Right hindlimb (tissue), 1 donor: ENCODE data around the gene MYADM.
A peak's percentile ranks its signal among the peaks of the same experiment; 100 is the strongest.
"Not testable (repeated sequence)": the region's sequence is repeated elsewhere in the genome, so short reads cannot be mapped to it uniquely, and the experiment has no call there.

ENCODE experiments used
- DNase-seq: peaks from one replicate; pipeline ENCODE4 v3.0.0-alpha.2; 2018

MYADM gene

DNA sequence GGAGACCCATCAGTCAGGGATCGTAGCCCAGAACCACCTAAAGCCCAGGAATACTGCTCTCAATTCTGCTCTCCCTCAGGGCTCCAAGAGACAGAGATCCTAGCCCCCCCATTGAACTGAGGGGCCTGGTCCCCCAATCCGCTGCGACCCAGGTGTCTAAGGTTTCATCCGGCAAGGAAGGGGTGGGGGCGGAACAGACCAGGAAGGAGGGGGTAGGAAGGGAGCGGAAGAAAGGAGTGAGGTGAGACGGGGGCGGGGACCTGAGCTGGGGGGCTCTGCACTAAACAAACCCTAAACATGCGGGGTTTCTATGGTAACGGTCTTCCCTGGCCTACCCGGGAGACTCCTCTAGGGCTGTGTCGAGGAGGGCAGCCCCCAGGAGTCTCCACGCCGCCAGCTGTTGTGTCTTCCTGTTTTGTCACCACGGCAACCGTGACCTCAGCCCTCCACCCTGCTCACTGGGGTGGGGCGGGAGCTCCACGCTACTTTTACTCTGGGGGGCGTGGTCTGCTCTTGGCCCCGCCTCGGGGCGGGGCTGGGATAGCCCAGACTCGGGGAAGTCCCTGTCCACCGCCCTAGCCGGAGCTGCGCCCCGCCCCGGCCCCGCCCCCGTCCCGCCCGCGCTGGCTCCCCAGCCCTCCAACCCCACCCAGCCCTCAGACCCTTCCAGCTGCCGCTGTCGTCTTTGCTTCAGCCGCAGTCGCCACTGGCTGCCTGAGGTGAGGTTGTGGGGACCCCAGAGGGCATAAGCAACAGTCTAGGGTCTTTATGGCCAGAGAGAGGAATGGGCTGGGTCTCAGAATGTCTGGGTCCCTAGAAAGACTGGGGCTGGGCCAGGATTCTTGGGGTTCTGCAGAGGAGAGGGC lies at the start of gene MYADM:
Gene MYADM (plus strand): TSS at position 659 of the 866 bp plus-strand sequence. CDS start 5,647 bp downstream, outside the sequence.
- DNase-seq = peak; percentile 100

GRCh38 chr19:53818756-53819155 lies 48.9 kb upstream of the MYADM start:
- no peak for DNase-seq

DNA sequence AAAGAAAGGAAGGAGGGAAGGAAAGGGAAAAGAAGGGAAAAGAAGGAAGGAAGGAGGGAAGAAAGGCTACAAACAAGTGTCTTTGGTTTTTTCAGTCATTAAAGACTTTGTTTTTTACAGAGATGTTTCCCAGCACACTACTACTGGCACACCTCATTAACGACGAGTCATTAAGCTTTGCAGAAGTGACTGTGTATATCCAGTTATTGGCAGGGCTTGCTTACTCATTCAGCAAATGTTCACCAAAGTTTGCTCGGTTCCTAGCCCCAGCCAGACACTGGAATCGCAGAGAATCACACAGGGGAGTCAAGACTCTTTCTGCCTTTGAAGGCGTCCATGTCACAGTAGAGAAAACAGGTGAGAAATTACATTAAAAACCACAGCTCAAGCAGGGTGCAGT lies 47.8 kb upstream of the MYADM start:
- no peak for DNase-seq

GRCh38 chr19:53823380-53824120 lies 44.1 kb upstream of the MYADM start:
- no peak for DNase-seq

GRCh38 chr19:53824134-53824611 lies 43.5 kb upstream of the MYADM start, which contains the start of gene NLRP12:
TSS of gene NLRP12 (minus strand) at chr19:53824314. CDS start at chr19:53824174, 140 bp downstream.
- no peak for DNase-seq

DNA sequence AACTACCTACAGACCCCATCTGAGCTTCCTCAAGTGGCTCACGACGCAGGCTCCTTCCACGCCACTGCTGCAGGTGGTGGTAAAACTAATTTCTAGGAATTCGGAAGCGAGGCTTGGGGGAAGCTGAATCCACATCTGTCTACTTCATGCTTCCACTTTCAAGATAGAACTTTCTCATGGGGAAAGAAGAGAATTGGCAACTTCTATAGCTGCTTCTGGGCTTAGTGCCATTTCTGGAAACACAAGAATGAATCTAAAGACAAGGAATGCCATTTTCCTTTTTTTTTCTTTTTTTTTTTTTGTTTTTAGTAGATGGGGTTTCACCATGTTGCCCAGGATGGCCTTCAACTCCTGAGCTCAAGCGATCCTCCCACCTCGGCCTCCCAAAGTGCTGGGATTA lies 40.8 kb upstream of the MYADM start:
- no peak for DNase-seq

- DNase-seq = no peak
Measured at GRCh38 chr19:53828531-53828930, 39.2 kb upstream of the MYADM start.

DNA sequence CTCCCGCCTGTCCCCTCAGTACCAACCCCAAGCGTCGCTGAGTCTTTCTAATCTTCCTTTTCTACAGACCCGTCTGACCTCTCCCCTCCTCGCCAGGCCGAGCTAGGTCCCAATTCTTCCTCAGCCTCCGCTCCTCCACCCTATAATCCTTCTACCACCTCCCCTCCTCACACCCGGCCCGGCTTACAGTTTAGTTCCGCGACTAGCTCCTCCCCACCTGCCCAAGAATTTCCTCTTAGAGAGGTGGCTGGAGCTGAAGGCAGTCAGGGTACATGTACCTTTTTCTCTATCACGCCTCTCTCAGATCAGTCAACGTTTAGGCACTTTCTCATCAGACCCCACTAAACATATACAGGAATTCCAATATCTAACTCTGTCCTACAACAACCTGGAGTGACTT lies 34.8 kb upstream of the MYADM start:
- DNase-seq = not testable (repeated sequence)

DNA sequence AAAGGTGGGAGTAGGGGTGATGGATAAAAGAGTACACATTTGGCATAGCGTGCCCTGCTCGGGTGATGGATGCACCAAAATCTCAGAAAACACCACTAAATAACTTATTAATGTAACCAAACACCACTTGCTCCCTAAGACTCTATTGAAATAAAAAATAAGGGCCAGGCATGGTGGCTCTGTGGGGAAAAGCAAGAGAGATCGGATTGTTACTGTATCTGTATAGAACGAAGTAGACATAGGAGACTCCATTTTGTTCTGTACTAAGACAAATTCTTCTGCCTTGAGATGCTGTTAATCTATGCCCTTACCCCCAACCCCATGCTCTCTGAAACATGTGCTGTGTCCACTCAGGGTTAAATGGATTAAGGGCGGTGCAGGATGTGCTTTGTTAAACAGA lies 29.2 kb upstream of the MYADM start:
- DNase-seq = not testable (repeated sequence)

GRCh38 chr19:53840241-53840640 lies 27.4 kb upstream of the MYADM start:
- DNase-seq = not testable (repeated sequence)

DNA sequence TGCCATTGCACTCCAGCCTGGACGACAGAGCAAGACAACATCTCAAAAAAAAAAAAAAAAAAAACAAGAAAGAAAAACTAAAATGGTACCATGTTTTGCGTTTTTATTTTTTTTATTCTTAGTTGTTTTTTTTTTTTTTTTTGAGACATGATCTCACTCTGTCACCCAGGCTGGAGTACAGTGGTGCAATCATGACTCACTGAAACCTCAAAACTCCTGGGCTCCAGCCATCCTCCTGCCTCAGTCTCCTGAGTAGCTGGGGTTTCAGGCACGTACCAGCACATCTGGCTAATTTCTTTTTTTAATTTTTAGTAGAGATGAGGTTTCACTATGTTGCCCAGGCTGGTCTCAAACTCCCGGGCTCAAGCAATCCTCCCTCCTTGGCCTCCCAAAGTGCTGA lies 26.8 kb upstream of the MYADM start:
- DNase-seq = not testable (repeated sequence)

- DNase-seq = no peak
Measured at GRCh38 chr19:53844849-53845246, 22.8 kb upstream of the MYADM start.

DNA sequence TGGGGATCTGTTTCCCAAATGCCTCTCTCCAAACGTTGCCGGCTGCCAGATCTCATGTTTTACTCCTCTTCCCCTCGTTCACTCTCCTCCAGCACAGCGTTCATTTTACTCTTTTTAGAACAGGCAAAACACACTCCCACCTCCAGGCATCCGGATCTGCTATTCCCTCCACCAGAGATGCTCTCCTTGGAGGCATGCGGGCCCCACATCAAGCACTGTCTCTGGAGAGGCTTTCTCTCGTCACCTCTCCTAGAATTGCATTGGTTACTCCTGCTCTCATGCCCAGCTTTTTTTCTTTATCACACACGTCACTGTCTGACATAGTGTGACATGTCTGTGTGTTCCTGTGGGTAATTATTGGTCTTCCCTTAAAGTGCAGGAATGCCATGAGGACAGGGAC lies 20.1 kb upstream of the MYADM start:
- DNase-seq = no peak

- DNase-seq = peak; percentile 43
Measured at GRCh38 chr19:53849237-53849676, 18.4 kb upstream of the MYADM start.

GRCh38 chr19:53853707-53854106 lies 14.0 kb upstream of the MYADM start:
- no peak for DNase-seq

DNA sequence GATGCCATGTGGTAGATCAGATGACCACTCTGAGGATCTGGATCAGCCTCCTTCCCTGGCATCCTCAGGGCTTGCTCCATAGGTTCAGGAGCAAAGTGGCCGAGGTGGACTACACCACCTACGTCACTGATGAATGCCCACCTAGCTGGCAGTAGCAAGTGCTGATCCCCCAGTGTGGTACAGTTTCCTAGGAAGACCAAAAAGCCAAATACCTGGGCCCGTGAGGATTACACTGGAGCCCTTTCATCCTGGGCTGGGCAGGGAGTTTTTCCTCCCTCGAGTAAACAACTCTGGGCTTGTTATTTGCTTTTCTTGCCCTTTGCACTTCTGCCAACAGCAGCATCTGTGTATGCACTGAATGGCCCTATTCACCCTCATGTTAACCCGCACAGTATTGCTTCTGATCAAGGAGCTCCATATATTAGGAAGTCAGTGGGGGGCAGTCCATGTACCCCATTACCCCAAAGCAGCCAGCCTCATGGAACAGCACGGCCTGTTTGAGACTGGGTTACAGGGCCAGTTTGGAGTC lies 3.3 kb upstream of the MYADM start:
- DNase-seq = peak; percentile 45

GRCh38 chr19:53865523-53865917 lies 2.2 kb upstream of the MYADM start:
- no peak for DNase-seq

DNA sequence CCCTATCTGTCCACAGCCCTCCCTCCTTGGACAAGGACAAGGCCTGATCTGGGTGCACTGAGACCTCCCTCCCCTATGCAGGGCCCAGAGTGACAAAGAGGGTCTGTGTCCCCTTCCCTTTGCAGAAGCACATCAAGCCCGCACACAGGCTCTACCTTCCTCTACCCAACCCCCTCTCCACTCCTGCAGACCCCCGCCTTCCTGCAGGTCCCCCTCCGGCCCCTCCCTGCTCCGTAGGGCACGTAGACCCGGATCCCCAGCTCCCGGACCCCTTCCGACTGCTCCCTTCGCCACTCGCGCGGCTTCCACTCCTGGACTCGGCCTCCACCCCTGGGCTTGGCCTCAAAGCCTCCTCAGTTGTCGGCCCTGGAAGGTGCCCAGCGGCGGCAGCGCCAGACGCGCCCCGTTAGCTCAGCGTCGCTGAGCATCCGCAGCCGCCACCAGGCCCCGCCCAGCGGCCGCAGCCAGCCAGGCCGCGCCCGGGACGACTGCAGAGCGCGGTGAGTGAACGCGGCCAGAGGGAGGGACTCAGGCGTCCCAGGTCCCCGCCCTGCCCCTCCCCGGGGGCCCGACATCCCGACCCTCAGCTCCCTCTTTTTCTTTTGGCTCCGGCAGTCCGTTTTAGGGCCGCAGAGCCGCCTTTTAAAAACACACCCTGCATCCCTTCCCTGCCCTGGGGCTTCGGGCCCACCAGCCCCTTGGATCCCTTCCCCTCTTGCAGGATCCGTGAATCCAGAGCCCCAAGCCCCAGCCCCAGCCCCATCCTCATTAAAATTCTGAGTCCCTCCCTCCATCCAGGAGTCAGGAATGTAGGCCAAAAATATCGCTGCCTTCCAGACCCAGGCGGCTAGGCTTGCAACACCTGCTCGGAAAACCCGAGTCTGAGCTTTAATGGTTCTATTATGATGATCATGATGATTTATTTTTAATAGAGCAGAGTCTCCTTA lies 1.5 kb upstream of the MYADM start:
- DNase-seq = peak; percentile 93

DNA sequence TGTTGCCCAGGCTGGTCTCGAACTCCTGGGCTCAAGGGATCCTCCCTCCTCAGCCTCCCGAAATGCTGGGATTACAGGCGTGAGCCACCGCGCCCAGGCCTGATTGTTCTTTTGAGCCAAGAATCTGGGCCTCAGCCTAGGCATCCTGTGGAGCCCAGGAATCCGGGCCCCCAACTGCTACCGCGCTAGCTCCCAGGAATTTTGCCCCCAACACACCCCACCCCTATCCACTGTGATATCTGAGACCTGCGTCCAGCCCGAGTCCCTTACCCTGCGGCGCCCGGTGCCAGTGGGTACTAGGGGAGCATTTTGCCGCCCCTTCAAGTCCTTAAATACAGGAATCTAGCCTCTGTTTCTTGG lies 838 bp upstream of the MYADM start:
- no peak for DNase-seq

DNA sequence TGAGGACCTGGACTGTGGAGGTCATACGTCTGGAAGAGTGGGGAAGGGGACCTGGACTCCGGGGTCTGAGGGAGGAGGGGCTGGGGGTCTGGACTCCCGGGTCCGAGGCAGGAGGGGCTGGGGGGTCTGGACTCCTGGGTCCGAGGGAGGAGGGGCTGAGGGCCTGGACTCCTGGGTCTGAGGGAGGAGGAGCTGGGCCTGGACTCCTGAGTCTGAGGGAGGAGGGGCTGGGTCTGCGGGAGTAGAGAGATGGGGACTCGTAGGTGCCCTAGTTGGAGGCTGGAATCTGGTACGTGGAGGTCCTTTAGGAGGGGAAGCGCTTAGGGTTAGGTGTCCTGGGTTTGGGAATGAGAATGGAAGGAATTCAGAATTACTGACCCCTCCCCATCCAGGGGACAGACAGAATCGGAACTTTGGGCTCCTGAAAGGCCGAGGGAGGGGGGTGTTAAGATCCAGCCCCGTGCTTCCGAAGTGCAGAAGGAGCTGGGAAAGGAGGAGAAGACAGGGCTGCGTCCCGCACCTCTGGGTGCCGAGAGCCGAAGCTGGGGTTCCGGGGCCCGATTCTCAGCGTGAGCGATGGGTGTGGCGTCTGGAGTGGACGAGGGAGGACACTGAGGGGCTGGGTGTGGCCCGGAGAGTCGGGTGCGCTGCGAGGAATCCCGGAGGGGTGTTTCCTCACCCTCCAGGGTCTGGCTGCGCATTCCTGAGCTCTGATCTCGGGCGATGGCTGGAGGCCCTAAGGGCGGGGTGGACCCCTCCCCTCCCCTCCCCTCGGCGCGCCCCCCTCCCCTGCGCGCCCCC lies 608 bp downstream of the MYADM start:
- DNase-seq = peak; percentile 75
